ENCODE measurements around the gene MISP3.

MISP3 gene

DNA sequence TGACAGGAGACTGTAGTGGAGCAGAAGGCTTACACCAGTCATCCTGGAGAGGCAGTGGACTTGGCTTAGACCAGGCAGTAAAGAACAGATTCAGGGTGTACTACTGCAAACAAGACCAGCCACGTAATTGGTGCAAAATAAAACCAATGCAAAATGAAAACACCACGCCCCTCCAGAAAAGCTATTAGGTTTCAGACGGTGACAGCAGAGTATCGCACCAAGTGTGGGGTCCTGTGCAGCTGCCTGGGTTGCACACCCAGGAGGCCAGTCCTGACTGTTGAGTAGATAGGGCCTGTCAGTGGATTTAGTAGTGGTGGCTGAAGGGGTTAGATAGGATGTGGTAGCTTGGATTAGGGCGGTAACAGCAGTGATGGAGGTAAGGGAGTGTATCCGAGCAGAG, 50.3 kb downstream of the MISP3 start:
- no peak for DNase-seq (ENCODE audit: low spot score)

Measured in hematopoietic multipotent progenitor cell treated with erythropoietin and hydrocortisone succinate and interleukin-3 and kit ligand, for 15 days (in vitro differentiated cells).